ENCODE data around the gene TULP1. TPM values are rescaled to one million over a fixed set of nuclear protein-coding genes. Genes with fewer than 3 reads are reported as not detected.

TULP1 gene
- not detected in 2 replicates for total RNA-seq

DNA sequence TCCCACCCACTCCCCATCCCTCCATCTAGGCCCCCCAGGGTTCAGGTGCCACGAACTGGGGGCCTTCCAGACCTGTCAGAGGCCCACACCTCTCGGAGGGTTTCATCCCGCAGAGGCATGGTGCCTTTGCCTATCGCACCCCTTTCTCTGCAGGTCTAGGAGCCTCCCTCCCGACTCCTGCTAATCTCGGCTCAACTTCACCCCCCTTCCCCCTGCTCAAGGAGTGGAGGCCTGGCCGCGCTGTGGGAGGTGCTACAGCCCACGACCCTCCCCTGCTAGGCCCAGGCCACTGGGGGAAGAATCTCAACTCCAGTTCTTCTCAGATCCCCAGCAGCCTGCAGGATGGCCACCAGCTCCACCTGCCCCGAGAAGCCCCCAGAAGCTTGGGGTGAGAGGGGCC is at the start of gene TULP1:
Gene TULP1, minus strand, starts transcription at position 157 of the 400 bp plus-strand sequence. Its CDS starts 38 bp downstream, at position 119.

DNA sequence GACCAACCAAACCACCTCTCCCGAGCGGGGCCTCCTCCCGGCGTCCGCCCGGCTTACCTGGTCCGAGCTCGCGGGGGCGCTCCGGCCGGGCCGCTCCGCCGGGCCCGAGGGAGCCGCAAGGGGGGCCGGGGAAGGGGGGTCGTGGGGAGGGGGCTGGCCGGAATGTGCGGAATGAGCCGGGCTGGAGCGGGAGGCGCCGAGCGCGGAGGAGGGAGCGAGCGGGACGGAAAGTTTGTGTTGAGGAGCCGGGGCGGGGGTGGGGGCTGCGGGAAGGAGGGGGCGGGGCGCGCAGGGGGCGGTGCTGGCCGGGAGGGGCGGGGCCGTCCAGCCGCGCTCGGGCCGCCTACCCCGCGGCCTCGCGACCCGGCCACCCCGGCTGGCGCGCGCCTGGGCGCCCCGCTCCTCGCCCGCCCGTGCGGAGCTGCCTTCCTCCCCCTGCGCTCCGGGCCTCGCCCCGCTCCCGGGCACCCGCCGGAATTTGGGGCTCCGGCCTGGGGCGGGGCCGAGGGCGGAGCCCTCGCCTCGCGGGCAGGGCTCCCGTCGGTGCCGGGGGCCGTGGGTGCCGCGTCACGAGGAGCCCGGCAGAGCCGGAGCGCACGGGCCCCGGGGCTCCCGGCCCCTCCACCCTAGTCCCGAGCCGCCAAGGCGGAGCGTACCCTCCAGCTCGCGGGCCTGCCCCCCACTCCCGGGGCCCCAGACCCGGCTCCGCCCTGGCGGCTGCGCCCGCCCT is 15.7 kb downstream of the TULP1 start, which contains the start of gene TEAD3:
Gene TEAD3, minus strand, starts transcription at position 239 of the 730 bp plus-strand sequence.

DNA sequence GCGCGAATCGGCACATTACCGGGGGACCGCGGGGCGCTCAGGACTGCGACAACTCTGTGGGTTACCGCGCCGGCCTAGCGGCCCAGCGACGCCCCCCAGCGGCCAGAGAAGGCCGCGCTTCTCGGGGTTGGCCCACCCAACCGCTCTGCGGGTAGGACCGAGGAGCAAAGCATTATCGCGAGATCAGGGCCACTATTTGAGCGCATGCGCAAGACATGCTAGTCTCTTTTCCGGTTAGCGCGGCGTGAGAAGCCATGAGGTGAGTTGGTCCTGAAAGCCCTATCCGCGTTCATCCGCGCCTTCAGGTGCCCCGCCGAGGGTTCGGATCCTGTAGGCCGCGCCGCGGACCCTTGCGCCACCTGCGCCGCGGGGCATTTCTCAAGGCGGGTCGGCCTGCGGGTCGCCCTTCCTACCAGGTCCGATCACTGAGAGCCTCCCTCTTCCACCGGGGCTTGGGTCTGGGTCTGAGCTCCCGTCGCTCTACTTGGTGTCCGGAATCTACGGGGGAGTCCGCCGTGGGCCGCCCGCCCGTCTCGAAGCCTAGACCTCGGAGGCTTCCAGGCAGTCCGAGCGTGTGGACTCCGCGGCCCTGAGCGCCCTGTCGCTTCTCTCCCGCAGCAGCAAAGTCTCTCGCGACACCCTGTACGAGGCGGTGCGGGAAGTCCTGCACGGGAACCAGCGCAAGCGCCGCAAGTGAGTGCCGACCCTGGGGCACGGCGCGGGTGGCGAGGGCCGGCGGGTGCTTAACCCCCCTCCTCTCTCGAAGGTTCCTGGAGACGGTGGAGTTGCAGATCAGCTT is 44.3 kb downstream of the TULP1 start, which contains the start of gene RPL10A:
Gene RPL10A, plus strand, starts transcription at position 221 of the 799 bp plus-strand sequence. Its CDS starts 34 bp downstream, at position 255.

DNA sequence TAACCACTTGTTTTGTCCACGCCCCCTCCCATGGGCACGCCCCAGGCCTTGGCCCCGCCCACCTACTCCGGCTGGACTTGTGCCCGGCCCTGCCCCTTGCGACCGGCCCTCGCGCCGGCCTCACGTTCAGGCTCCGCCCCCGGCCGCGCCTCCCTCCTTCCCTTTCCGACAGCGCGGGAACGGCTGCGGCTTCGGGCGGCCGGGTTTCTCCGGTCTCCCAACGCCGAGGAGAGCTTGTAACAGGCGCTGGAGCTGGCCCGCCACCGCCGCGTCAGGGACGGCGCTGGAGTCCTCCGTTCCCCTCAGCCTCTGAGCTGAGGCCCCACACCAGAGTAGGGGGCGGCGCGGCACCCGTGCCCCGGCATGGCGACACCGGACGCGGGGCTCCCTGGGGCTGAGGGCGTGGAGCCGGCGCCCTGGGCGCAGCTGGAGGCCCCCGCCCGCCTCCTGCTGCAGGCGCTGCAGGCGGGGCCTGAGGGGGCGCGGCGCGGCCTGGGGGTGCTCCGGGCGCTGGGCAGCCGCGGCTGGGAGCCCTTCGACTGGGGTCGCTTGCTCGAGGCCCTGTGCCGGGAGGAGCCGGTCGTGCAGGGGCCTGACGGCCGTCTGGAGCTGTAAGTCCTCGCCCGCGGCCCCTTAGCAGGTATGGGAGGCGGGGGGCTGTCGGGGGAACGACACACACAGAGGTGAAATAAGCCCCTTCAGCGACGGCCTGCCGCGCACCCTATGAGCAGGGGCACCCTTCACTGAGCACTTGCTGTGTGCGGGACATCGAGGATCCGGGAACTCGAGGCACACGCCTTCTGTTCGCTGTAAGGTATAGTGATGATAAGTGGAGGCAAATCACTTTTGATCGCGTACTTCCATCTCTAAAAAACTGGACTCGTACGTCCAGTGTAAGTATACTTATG is 60.3 kb downstream of the TULP1 start, which contains the start of gene FANCE:
Gene FANCE, plus strand, starts transcription at position 156 of the 908 bp plus-strand sequence. Its CDS starts 208 bp downstream, at position 364.

Other genes starting within 250 kb of the TULP1 start
- 0.44 and 1.5 TPM in 2 replicates for gene DEF6, start 215.1 kb downstream of the TULP1 start, total RNA-seq
- 6.4 and 7.9 TPM in 2 replicates for gene PPARD, start 170.3 kb downstream of the TULP1 start, total RNA-seq
- gene FANCE, start 60.6 kb downstream of the TULP1 start, total RNA-seq, result 7.9 and 8.7 TPM in 2 replicates
- 1,325 and 1,331 TPM in 2 replicates for gene RPL10A, start 44.5 kb downstream of the TULP1 start, total RNA-seq
- 0.15 and 0.27 TPM in 2 replicates for gene TEAD3, start 15.8 kb downstream of the TULP1 start, total RNA-seq
- 44.9 and 45.4 TPM in 2 replicates for gene FKBP5, start 176.0 kb upstream of the TULP1 start, total RNA-seq
- not detected in 2 replicates for gene ARMC12, start 224.1 kb upstream of the TULP1 start, total RNA-seq